C4-2B (cell line): Measurements from ENCODE around the gene RBFOX2.

ENCODE experiments used
- CTCF ChIP-seq: fragments of 450-650 bp; conservative IDR thresholded peaks from 2 replicates; pipeline ENCODE4 v1.5.1; 2017; ENCODE audit warnings: mild to moderate bottlenecking
- ZFX ChIP-seq: fragments of 450-650 bp; IDR thresholded peaks from 2 replicates; pipeline ENCODE4 v1.6.1; 2017

- TF ChIP-seq CTCF (no peak), ZFX (no peak)
These were observed 271.9 kb downstream of the RBFOX2 start for GRCh38 chr22:35756722-35757121.
